ENCODE results near the gene CR1L. TPM values are rescaled to one million over a fixed set of nuclear protein-coding genes. Genes with fewer than 3 reads are reported as not detected.
"Not testable (repeated sequence)": the region's sequence is repeated elsewhere in the genome, so short reads cannot be mapped to it uniquely, and the experiment has no call there.

Gene CR1L
- total RNA-seq, 1 experiment from 2014 or later: not detected

- no peak for DNase-seq
- H3K27me3 ChIP-seq: no peaks in the 10 kb centered on the region
- H3K4me3 ChIP-seq: no peak overlapping the region
- H3K36me3 ChIP-seq: no peaks in the 10 kb centered on the region
- no peaks in the 10 kb centered on the region for H3K9me3 ChIP-seq
Measured at GRCh38 chr1:207747627-207748492, 102.9 kb downstream of the CR1L start.

- Histone ChIP-seq H3K4me3 (no peak overlapping the region), H3K27me3 (no peaks in the 10 kb centered on the region), H3K9me3 (no peaks in the 10 kb centered on the region), H3K36me3 (no peaks in the 10 kb centered on the region)
- DNase-seq: no peak
Measured at GRCh38 chr1:207748737-207749528, 104.0 kb downstream of the CR1L start.

- Histone ChIP-seq H3K4me3 (peak overlapping the region; percentile 80), H3K36me3 (no peaks in the 10 kb centered on the region), H3K9me3 (no peaks in the 10 kb centered on the region), H3K27me3 (no peaks in the 10 kb centered on the region)
- DNase-seq: no peak
Measured at GRCh38 chr1:207750631-207751305, 105.8 kb downstream of the CR1L start.

GRCh38 chr1:207751463-207751789, 106.5 kb downstream of the CR1L start:
- DNase-seq, H3K27me3 ChIP-seq, H3K9me3 ChIP-seq, H3K36me3 ChIP-seq: not testable (repeated sequence)
- H3K4me3 ChIP-seq: peak overlapping the region; percentile 80

GRCh38 chr1:207751790-207752455, 107.0 kb downstream of the CR1L start, which contains the start of gene CD46:
Gene CD46 (plus strand): TSS chr1:207752054. CDS start chr1:207752213, 159 bp downstream.
- Histone ChIP-seq H3K36me3 (peaks cover 5% of the 10 kb centered on the region), H3K9me3 (no peaks in the 10 kb centered on the region), H3K27me3 (no peaks in the 10 kb centered on the region), H3K4me3 (peak within 1 kb of the TSS; percentile 80)
- peak; percentile 99 for DNase-seq

GRCh38 chr1:207752456-207752998, 107.6 kb downstream of the CR1L start:
- peaks cover 12% of the 10 kb centered on the region for H3K36me3 ChIP-seq
- peak; percentile 39 for DNase-seq
- H3K9me3 ChIP-seq: no peaks in the 10 kb centered on the region
- peak overlapping the region; percentile 80 for H3K4me3 ChIP-seq
- H3K27me3 ChIP-seq: no peaks in the 10 kb centered on the region

- peak overlapping the region; percentile 80 for H3K4me3 ChIP-seq
- H3K36me3 ChIP-seq: peaks cover 22% of the 10 kb centered on the region
- no peaks in the 10 kb centered on the region for H3K9me3 ChIP-seq
- no peak for DNase-seq
- H3K27me3 ChIP-seq: no peaks in the 10 kb centered on the region
Measured at GRCh38 chr1:207753611-207754010, 108.7 kb downstream of the CR1L start.

- Histone ChIP-seq H3K27me3 (no peaks in the 10 kb centered on the region), H3K4me3 (peak overlapping the region; percentile 80; the same call in 1 of the 2 replicates), H3K36me3 (peaks cover 26% of the 10 kb centered on the region), H3K9me3 (no peaks in the 10 kb centered on the region)
- DNase-seq: no peak
Measured at GRCh38 chr1:207754011-207754410, 109.1 kb downstream of the CR1L start.

GRCh38 chr1:207754974-207755700, 110.2 kb downstream of the CR1L start:
- no peak overlapping the region for H3K4me3 ChIP-seq
- no peaks in the 10 kb centered on the region for H3K9me3 ChIP-seq
- H3K27me3 ChIP-seq: no peaks in the 10 kb centered on the region
- H3K36me3 ChIP-seq: peaks cover 38% of the 10 kb centered on the region
- DNase-seq: no peak

GRCh38 chr1:207755846-207756693, 111.1 kb downstream of the CR1L start:
- no peak for DNase-seq
- Histone ChIP-seq H3K4me3 (no peak overlapping the region), H3K27me3 (no peaks in the 10 kb centered on the region), H3K9me3 (no peaks in the 10 kb centered on the region), H3K36me3 (peaks cover 42% of the 10 kb centered on the region)

GRCh38 chr1:207762622-207763021, 117.7 kb downstream of the CR1L start:
- no peaks in the 10 kb centered on the region for H3K9me3 ChIP-seq
- no peaks in the 10 kb centered on the region for H3K27me3 ChIP-seq
- H3K36me3 ChIP-seq: peaks cover 71% of the 10 kb centered on the region
- H3K4me3 ChIP-seq: no peak overlapping the region
- no peak for DNase-seq

- H3K27me3 ChIP-seq: no peaks in the 10 kb centered on the region
- H3K36me3 ChIP-seq: peaks cover 71% of the 10 kb centered on the region
- no peaks in the 10 kb centered on the region for H3K9me3 ChIP-seq
Measured at GRCh38 chr1:207763091-207763490, 118.2 kb downstream of the CR1L start.

GRCh38 chr1:207763972-207764371, 119.0 kb downstream of the CR1L start:
- no peaks in the 10 kb centered on the region for H3K27me3 ChIP-seq
- DNase-seq: no peak
- H3K9me3 ChIP-seq: no peaks in the 10 kb centered on the region
- peaks cover 70% of the 10 kb centered on the region for H3K36me3 ChIP-seq
- H3K4me3 ChIP-seq: no peak overlapping the region

More at GRCh38 chr1:207763091-207763490, 118.2 kb downstream of the CR1L start:
- no peak for DNase-seq
- H3K4me3 ChIP-seq: no peak overlapping the region

GRCh38 chr1:207766569-207766968, 121.6 kb downstream of the CR1L start:
- peaks cover 6% of the 10 kb centered on the region for H3K9me3 ChIP-seq
- no peaks in the 10 kb centered on the region for H3K27me3 ChIP-seq
- no peak overlapping the region for H3K4me3 ChIP-seq
- no peak for DNase-seq
- H3K36me3 ChIP-seq: peaks cover 64% of the 10 kb centered on the region

- not testable (repeated sequence) for H3K27me3 ChIP-seq, DNase-seq, H3K4me3 ChIP-seq, H3K9me3 ChIP-seq
- peaks cover 49% of the 10 kb centered on the region for H3K36me3 ChIP-seq
Measured at GRCh38 chr1:207770514-207770913, 125.6 kb downstream of the CR1L start.

Data from MG63 (cell line).